ENCODE results near the gene NFAT5. TPM values are rescaled to one million over a fixed set of nuclear protein-coding genes. Genes with fewer than 3 reads are reported as not detected.
"Not testable (repeated sequence)": the region's sequence is repeated elsewhere in the genome, so short reads cannot be mapped to it uniquely, and the experiment has no call there.

The NFAT5 gene, protein sequence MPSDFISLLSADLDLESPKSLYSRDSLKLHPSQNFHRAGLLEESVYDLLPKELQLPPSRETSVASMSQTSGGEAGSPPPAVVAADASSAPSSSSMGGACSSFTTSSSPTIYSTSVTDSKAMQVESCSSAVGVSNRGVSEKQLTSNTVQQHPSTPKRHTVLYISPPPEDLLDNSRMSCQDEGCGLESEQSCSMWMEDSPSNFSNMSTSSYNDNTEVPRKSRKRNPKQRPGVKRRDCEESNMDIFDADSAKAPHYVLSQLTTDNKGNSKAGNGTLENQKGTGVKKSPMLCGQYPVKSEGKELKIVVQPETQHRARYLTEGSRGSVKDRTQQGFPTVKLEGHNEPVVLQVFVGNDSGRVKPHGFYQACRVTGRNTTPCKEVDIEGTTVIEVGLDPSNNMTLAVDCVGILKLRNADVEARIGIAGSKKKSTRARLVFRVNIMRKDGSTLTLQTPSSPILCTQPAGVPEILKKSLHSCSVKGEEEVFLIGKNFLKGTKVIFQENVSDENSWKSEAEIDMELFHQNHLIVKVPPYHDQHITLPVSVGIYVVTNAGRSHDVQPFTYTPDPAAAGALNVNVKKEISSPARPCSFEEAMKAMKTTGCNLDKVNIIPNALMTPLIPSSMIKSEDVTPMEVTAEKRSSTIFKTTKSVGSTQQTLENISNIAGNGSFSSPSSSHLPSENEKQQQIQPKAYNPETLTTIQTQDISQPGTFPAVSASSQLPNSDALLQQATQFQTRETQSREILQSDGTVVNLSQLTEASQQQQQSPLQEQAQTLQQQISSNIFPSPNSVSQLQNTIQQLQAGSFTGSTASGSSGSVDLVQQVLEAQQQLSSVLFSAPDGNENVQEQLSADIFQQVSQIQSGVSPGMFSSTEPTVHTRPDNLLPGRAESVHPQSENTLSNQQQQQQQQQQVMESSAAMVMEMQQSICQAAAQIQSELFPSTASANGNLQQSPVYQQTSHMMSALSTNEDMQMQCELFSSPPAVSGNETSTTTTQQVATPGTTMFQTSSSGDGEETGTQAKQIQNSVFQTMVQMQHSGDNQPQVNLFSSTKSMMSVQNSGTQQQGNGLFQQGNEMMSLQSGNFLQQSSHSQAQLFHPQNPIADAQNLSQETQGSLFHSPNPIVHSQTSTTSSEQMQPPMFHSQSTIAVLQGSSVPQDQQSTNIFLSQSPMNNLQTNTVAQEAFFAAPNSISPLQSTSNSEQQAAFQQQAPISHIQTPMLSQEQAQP (N-terminal part only)
- total RNA-seq = 10 to 100 TPM; 41.4 to 52.7 TPM

DNA sequence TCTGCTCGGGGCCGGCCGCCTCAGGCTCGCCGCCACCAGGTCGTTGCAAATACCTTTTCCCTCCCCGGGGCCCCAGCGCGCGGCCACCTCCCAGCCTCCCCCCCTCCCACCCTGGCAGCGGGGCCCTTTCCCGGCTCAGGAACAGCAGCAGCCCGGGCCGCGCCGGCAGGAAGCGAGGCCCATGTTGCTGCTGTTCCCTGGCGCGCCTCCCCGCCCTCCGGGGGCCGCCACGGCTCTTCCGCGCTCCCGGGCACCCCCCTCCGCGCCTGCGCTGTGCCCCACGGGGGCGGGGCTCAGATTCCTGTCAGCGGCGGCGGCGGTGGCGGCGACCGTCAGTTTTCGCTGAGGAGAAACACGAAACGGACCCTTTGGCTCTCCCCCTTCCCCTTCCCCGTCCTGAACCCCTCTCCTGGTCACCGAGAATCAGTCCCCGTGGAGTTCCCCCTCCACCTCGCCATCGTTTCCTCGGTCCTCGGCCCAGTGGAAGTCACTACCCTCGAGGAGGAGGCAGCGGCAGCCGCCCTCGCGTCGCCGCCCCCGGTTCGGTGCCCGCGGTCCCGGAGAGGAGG lies at the start of gene NFAT5:
TSS of gene NFAT5 (plus strand) at position 296 of the 569 bp plus-strand sequence. CDS start 336 bp downstream, outside the sequence.
- H3K27me3 ChIP-seq (replicated peaks; ENCODE audit: insufficient read depth) = no peaks in the 10 kb centered on the region
- H3K4me1 ChIP-seq (replicated peaks) = no peaks in the 10 kb centered on the region
- H3K4me3 ChIP-seq = peak within 1 kb of the TSS; percentile 99 to 100
- under 1% methylated on average over 58 of the region's 60 CpGs for WGBS
- TF ChIP-seq, protein P1, sequence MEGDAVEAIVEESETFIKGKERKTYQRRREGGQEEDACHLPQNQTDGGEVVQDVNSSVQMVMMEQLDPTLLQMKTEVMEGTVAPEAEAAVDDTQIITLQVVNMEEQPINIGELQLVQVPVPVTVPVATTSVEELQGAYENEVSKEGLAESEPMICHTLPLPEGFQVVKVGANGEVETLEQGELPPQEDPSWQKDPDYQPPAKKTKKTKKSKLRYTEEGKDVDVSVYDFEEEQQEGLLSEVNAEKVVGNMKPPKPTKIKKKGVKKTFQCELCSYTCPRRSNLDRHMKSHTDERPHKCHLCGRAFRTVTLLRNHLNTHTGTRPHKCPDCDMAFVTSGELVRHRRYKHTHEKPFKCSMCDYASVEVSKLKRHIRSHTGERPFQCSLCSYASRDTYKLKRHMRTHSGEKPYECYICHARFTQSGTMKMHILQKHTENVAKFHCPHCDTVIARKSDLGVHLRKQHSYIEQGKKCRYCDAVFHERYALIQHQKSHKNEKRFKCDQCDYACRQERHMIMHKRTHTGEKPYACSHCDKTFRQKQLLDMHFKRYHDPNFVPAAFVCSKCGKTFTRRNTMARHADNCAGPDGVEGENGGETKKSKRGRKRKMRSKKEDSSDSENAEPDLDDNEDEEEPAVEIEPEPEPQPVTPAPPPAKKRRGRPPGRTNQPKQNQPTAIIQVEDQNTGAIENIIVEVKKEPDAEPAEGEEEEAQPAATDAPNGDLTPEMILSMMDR (IDR thresholded peaks at IDR 0.05) = peak in 2 of 4 experiments; percentile 7 to 21
- TF ChIP-seq POLR2AphosphoS5 (IDR thresholded peaks at IDR 0.05) = peak; percentile 81
- peak; percentile 96 for TF ChIP-seq POLR2A (IDR thresholded peaks at IDR 0.05)
- peak within 1 kb of the TSS; percentile 99 to 100 for H3K27ac ChIP-seq
- H3K9me3 ChIP-seq = no peaks in the 10 kb centered on the region
- no peaks in the 10 kb centered on the region for H3K36me3 ChIP-seq
- peak; percentile 88 for DNase-seq (ENCODE audit: low spot score)
- intact Hi-C loops (cut with DNase I) = loop anchor here (2.0 to 10.0 kb wide), 4 partner anchors 52 to 189 kb away; partner anchors contain the start of gene NOB1

DNA sequence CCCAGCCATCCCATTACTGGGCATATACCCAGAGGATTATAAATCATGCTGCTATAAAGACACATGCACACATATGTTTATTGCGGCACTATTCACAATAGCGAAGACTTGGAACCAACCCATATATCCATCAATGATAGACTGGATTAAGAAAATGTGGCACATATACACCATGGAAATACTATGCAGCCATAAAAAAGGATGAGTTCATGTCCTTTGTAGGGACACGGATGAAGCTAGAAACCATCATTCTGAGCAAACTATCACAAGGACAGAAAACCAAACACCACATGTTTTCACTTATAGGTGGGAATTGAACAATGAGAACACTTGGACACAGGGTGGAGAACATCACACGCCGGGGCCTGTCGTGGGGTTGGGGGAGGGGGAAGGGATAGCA lies 47.9 kb upstream of the NFAT5 start:
- H3K4me1 ChIP-seq (replicated peaks) = not testable (repeated sequence)
- 96% methylated on average over 6 of the region's 6 CpGs for WGBS

DNA sequence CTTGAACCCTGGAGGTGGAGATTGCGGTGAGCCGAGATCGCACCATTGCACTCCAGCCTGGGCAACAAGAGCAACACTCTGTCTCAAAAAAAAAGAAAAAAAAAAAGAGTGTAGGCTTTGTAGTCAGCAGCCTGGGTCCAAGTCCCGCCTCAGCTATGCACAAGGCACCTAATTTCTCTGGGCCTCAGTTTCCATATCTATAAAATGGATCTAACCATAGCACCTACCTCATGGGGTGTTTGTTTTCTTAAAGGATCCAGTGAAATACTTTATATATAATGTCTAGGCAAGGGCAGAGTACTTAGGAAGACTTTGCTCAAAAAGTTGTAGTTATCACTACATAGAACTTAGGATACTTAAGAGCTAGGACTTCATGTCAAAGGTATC lies 45.4 kb upstream of the NFAT5 start:
- Histone ChIP-seq H3K4me1 (replicated peaks) (no peaks in the 10 kb centered on the region), H3K4me3 (no peak overlapping the region), H3K36me3 (no peaks in the 10 kb centered on the region), H3K27me3 (replicated peaks; ENCODE audit: insufficient read depth) (no peaks in the 10 kb centered on the region), H3K27ac (no peak overlapping the region), H3K9me3 (no peaks in the 10 kb centered on the region)
- TF ChIP-seq, protein P1 (IDR thresholded peaks at IDR 0.05) = no peak
- TF ChIP-seq POLR2A (IDR thresholded peaks at IDR 0.05) (no peak), POLR2AphosphoS5 (IDR thresholded peaks at IDR 0.05) (no peak)
- DNase-seq (ENCODE audit: low spot score) = no peak
- 96% methylated on average over 4 of the region's 4 CpGs for WGBS
- intact Hi-C loops (cut with DNase I) = no loop called here

More for the DNA sequence above, 47.9 kb upstream of the NFAT5 start:
- H3K27me3 ChIP-seq (replicated peaks; ENCODE audit: insufficient read depth); DNase-seq (ENCODE audit: low spot score); H3K4me3 ChIP-seq; intact Hi-C loops (cut with DNase I); H3K27ac ChIP-seq; H3K9me3 ChIP-seq; H3K36me3 ChIP-seq: not testable (repeated sequence)

DNA sequence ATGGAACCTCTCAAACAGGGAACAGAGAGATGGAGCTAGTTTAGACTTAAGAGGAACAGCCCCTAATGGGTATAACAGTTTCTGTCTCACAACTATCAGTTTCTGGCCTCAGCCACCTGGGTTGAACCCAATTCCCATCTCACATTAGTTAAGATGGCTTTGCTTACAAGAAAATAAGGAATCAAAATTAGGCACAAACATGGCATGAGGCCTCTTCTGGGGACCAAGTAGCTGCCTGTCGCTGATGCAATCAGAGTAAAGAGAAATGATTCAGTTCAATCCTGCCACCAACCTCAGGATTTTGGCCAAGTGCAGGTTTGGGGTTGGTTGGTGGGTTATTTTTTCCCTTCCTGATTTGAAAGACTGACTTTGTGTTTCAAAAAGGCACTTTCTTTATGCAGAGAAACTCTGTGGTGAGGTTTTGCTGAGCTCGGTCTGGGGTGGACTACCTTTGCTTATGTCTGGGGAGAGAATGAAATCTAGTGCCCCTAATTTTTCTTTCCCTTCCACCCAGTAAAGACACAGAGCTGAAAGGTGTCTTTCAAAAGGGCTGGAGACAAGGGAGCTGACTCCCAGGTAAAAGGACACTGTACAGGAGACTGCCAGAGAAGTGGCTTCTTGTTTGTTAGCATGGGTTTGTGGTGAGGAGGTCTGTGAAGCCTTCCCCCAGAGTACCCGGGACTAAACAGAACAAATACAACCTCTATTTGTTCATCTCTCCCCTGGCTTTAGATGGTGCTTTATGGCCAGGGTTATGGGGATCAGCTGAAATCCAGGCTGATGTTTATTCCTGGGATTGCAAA lies 44.8 kb upstream of the NFAT5 start:
- TF ChIP-seq POLR2A (IDR thresholded peaks at IDR 0.05) = no peak
- TF ChIP-seq, protein P1 (IDR thresholded peaks at IDR 0.05) = no peak
- TF ChIP-seq POLR2AphosphoS5 (IDR thresholded peaks at IDR 0.05) = no peak
- Histone ChIP-seq H3K4me3 (no peak overlapping the region), H3K27me3 (replicated peaks; ENCODE audit: insufficient read depth) (no peaks in the 10 kb centered on the region), H3K9me3 (no peaks in the 10 kb centered on the region), H3K36me3 (no peaks in the 10 kb centered on the region), H3K4me1 (replicated peaks) (no peaks in the 10 kb centered on the region), H3K27ac (no peak overlapping the region)
- intact Hi-C loops (cut with DNase I) = no loop called here
- DNase-seq (ENCODE audit: low spot score) = no peak
- 50% methylated on average over 3 of the region's 3 CpGs for WGBS

All from prostate gland (tissue), 2 donors.